GM12864 (cell line): ENCODE measurements around the gene ACACB.

Experiments used
- DNase-seq: peaks from one replicate; pipeline ENCODE4 v3.0.0-alpha.2; 2011; ENCODE audit warnings: low read depth
- H3K4me3 ChIP-seq: 2 replicates; pipeline ENCODE4 v1.5.1; 2011; ENCODE audit warnings: mild to moderate bottlenecking, low read depth, low read length, control low read depth
- CTCF ChIP-seq: IDR thresholded peaks from 2 replicates; pipeline ENCODE4 v1.5.1; 2011; ENCODE audit warnings: low read depth, mild to moderate bottlenecking, moderate library complexity, low read length, control low read depth, inconsistent platforms; ENCODE audit errors: missing control alignments

ACACB gene

GRCh38 chr12:109290061-109290460 lies 173.7 kb downstream of the ACACB start:
- H3K4me3 ChIP-seq: no peak overlapping the region
- TF ChIP-seq CTCF: no peak
- no peak for DNase-seq

GRCh38 chr12:109291117-109291516 lies 174.7 kb downstream of the ACACB start:
- H3K4me3 ChIP-seq: no peak overlapping the region
- no peak for TF ChIP-seq CTCF
- DNase-seq: no peak

GRCh38 chr12:109291521-109292341 lies 175.3 kb downstream of the ACACB start:
- DNase-seq: no peak
- TF ChIP-seq CTCF: no peak
- no peak overlapping the region for H3K4me3 ChIP-seq

GRCh38 chr12:109292342-109292711 lies 175.9 kb downstream of the ACACB start:
- no peak for TF ChIP-seq CTCF

GRCh38 chr12:109293106-109293505 lies 176.7 kb downstream of the ACACB start:
- TF ChIP-seq CTCF: no peak
- H3K4me3 ChIP-seq: no peak overlapping the region
- DNase-seq: no peak

More at GRCh38 chr12:109292342-109292711, 175.9 kb downstream of the ACACB start:
- DNase-seq: no peak
- H3K4me3 ChIP-seq: no peak overlapping the region

- H3K4me3 ChIP-seq: no peak overlapping the region
- TF ChIP-seq CTCF: no peak
- DNase-seq: no peak
Observed at GRCh38 chr12:109294286-109294796, 178.0 kb downstream of the ACACB start.
